ENCODE data around the gene ANKUB1. TPM values are rescaled to one million over a fixed set of nuclear protein-coding genes. Genes with fewer than 3 reads are reported as not detected.

Gene ANKUB1
- polyA plus RNA-seq, 2 of the 4 experiments (the other 2 are of a cell fraction): not detected

GRCh38 chr3:149744606-149745005, 47.7 kb downstream of the ANKUB1 start:
- no peak for ATAC-seq
- Histone ChIP-seq H3K4me1 (no peaks in the 10 kb centered on the region), H3K27ac (no peak overlapping the region), H3K9me3 (no peaks in the 10 kb centered on the region), H3K4me2 (no peak overlapping the region), H3K4me3 (no peak overlapping the region)
- 88% methylated on average over 3 of the region's 3 CpGs for WGBS (ENCODE audit: missing lambda C conversion rate)
- FAIRE-seq: no peak
- ChIA-PET CTCF (interaction anchor here (0.7 to 1.0 kb wide), 2 partner anchors 22 to 28 kb away, joined by 3 read pairs; no protein-coding TSS in a partner anchor), POLR2A (no interaction called here)
- TF ChIP-seq CHD4 (IDR thresholded peaks at IDR 0.05; ENCODE audit: borderline replicate concordance) (no peak), ZFP36 (IDR thresholded peaks at IDR 0.05; ENCODE audit: borderline replicate concordance, partially characterized antibody) (no peak)
- DNase-seq (ENCODE audit: low read depth in 1 of 2, low spot score in 1 of 2): no peak

- Histone ChIP-seq H3K4me1 (no peaks in the 10 kb centered on the region), H3K27ac (no peak overlapping the region), H3K4me2 (no peak overlapping the region), H3K4me3 (no peak overlapping the region), H3K9me3 (no peaks in the 10 kb centered on the region)
- ATAC-seq (no peak), FAIRE-seq (no peak), DNase-seq (ENCODE audit: low read depth in 1 of 2, low spot score in 1 of 2) (no peak)
- ChIA-PET POLR2A (no interaction called here), CTCF (interaction anchor here (0.7 to 1.0 kb wide), 2 partner anchors 22 to 27 kb away, joined by 3 read pairs; no protein-coding TSS in a partner anchor)
- no peak for TF ChIP-seq POLR2AphosphoS2 (conservative IDR thresholded peaks at IDR 0.05; ENCODE audit: low read length)
- TF ChIP-seq PBX3 (IDR thresholded peaks at IDR 0.05): no peak
- TF ChIP-seq RCOR1 (IDR thresholded peaks at IDR 0.05; ENCODE audit: low read depth, low read length): no peak
- TF ChIP-seq RAD21 (conservative IDR thresholded peaks at IDR 0.05 in 1 of 2, IDR thresholded peaks at IDR 0.05 in 1 of 2): no peak
- no peak for TF ChIP-seq FOSL2 (IDR thresholded peaks at IDR 0.05)
- no peak for TF ChIP-seq FOSL2 (CRISPR knock-in tag; IDR thresholded peaks at IDR 0.05)
- no peak for TF ChIP-seq BCL3 (IDR thresholded peaks at IDR 0.05)
- no peak for TF ChIP-seq GATA3 (IDR thresholded peaks at IDR 0.05; ENCODE audit: borderline replicate concordance)
- TF ChIP-seq RNF2 (IDR thresholded peaks at IDR 0.05; ENCODE audit: borderline replicate concordance, low read depth): no peak
- no peak for TF ChIP-seq CHD2 (IDR thresholded peaks at IDR 0.05; ENCODE audit: low read length, partially characterized antibody)
- TF ChIP-seq CTCF (IDR thresholded peaks at IDR 0.05): no peak
- TF ChIP-seq ZFP36 (IDR thresholded peaks at IDR 0.05; ENCODE audit: borderline replicate concordance, partially characterized antibody): no peak
- TF ChIP-seq FOSB (CRISPR knock-in tag; IDR thresholded peaks at IDR 0.05): no peak
Measured at GRCh38 chr3:149744151-149744550, 48.2 kb downstream of the ANKUB1 start.

- ChIA-PET CTCF (interaction anchor here (1.9 kb wide), 1 partner anchor 22 kb away, joined by 6 read pairs; no protein-coding TSS in a partner anchor), POLR2A (interaction anchor here (0.5 to 1.2 kb wide), 2 partner anchors 12 to 1135 kb away, joined by 3 to 6 read pairs; no protein-coding TSS in a partner anchor)
- Histone ChIP-seq H3K27ac (no peak overlapping the region), H3K9me3 (no peaks in the 10 kb centered on the region), H3K4me3 (no peak overlapping the region), H3K4me2 (no peak overlapping the region), H3K4me1 (peaks cover 7% of the 10 kb centered on the region; the same call in 1 of the 3 replicates)
- DNase-seq (ENCODE audit: low read depth in 1 of 2, low spot score in 1 of 2): no peak
- TF ChIP-seq FOSB (CRISPR knock-in tag; IDR thresholded peaks at IDR 0.05) (no peak), PHF8 (IDR thresholded peaks at IDR 0.05; ENCODE audit: borderline replicate concordance, low read depth) (no peak), HDAC2 (IDR thresholded peaks at IDR 0.05) (no peak), ZC3H11A (IDR thresholded peaks at IDR 0.05) (no peak), RARB (CRISPR knock-in tag; IDR thresholded peaks at IDR 0.05) (no peak), KDM5A (IDR thresholded peaks at IDR 0.05) (no peak), HOXB13 (CRISPR knock-in tag; IDR thresholded peaks at IDR 0.05; ENCODE audit: low read depth) (no peak), HMGXB4 (CRISPR knock-in tag; IDR thresholded peaks at IDR 0.05; ENCODE audit: borderline replicate concordance) (no peak), FOXS1 (CRISPR knock-in tag; IDR thresholded peaks at IDR 0.05) (no peak), RNF2 (IDR thresholded peaks at IDR 0.05; ENCODE audit: borderline replicate concordance, low read depth) (no peak), ESRRA (IDR thresholded peaks at IDR 0.05; ENCODE audit: borderline replicate concordance, low read length) (no peak), JUNB (IDR thresholded peaks at IDR 0.05) (no peak), EHF (CRISPR knock-in tag; IDR thresholded peaks at IDR 0.05) (no peak), TP53 (CRISPR knock-in tag; IDR thresholded peaks at IDR 0.05) (no peak), NR3C1 (IDR thresholded peaks at IDR 0.05) (no peak), HES2 (IDR thresholded peaks at IDR 0.05) (no peak)
- TF ChIP-seq, protein P1, sequence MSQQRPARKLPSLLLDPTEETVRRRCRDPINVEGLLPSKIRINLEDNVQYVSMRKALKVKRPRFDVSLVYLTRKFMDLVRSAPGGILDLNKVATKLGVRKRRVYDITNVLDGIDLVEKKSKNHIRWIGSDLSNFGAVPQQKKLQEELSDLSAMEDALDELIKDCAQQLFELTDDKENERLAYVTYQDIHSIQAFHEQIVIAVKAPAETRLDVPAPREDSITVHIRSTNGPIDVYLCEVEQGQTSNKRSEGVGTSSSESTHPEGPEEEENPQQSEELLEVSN (IDR thresholded peaks at IDR 0.05; ENCODE audit: borderline replicate concordance, low read depth): no peak
- no peak for FAIRE-seq
- no peak for ATAC-seq
- WGBS (ENCODE audit: missing lambda C conversion rate): 84% methylated on average over 2 of the region's 2 CpGs
Measured at GRCh38 chr3:149739396-149739795, 53.0 kb downstream of the ANKUB1 start.
